GM18511 (cell line): ENCODE data around the gene CLEC16A.

Experiments
- ATAC-seq: cut with Tn5 transposase; IDR thresholded peaks from one replicate; pipeline ENCODE4 v1.9.1; 2021; ENCODE audit warnings: mild to moderate bottlenecking, moderate library complexity; ENCODE audit not compliant: unreplicated experiment

The CLEC16A gene

DNA sequence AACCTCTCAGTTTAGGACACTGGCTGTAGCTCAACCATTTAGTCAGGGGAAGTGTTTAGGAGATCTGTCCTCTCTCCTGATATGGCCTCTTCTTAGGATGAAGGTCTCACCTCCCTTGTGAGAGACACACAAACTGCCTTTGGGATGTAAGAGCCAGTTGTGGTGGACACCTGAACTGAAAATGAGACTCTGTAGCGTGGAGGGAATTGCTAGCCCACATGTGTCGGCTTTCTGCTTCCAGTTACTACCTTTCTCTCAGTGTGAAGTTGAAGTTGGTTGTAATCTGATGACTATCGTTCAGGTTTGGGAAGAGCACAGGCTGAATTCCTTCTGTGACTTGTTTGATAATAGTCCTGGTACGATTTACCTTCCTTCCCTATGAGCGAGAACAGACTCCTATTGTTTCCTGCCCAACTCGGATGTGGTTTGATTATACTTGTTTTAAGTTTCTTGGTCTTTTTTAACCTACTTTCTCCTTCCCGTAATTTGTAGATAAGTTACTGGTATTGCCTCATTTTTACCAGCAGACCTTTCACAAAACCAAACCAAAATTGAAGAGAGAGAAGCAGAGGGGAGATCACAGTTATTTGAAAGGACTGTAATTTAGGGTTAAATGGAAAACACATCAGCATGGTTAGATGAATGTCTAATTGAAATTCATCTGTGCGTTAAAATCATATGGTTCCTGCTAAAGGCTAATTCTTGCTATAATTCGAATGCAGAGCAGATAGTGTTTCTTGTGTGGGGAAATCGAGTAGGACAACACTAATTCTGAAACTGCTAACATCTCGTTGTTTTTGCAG lies 43.2 kb downstream of the CLEC16A start:
- no peak for ATAC-seq

DNA sequence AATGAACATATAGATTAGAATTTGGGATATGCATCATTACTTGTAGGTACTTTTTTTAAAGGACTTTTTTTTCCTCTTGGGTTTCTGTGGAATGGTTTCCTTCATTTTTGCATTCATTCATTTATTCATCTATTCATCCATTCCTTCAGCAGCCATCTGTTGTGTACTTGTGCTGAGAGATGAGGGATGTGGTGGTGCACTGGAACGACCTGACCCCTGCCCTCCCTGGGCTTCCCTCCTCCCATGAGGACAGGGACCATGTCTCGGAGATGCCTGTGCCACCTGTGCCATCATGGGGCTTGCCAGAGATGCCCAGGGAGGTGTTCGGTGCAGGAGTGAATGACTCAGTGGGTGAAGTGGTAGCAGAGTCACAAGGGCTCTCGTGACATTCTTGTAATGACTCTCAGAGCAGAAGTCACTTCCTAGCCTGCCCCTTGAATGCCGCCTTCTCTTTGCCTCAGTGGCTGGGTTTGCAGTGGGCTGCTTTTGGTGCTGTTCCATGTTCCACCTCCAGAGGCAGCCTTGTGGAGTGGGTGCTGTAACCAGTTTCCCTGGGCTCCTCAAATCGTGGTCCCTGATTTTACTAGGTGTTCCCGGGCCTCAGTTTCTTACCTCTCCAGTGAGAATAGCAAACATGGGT lies 43.9 kb downstream of the CLEC16A start:
- peak; percentile 65 for ATAC-seq

DNA sequence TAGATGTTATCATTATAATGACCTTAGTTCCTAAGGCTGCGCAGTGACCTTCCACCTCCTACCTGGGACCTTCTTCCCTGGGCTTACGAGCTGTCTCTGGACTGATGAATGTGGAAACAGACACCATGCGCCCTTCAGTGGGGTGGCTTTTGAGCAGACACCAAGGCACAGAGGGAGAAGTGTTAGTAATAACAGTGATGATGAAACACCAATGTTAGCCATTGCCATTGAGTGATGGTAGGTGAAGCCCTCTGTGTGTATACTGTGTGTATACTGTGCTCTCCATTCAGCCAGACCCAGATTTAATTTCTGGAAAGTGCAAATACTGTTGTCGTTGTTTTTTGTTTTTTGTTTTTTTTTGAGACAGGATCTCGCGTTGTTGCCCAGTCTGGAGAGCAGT lies 44.5 kb downstream of the CLEC16A start:
- no peak for ATAC-seq

DNA sequence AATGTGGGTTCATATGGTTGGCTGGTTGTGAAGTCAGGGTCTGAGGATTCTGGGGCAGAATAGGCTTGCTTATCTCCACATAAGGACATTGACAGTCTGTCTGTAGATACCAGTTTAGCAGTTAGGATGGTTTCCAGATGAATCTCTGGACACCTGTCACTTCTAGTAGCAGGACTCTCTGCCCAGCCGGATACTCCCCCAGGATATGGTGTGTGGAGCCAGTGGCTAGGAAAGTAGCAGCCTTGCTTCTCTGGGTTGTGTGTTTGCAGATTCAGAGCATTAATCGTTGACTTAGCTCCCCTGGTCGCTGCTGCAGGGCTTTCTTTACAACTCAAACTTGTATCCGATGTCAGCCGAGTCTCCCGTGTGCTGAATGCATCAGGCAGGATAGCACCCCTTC lies 45.2 kb downstream of the CLEC16A start:
- ATAC-seq: no peak

DNA sequence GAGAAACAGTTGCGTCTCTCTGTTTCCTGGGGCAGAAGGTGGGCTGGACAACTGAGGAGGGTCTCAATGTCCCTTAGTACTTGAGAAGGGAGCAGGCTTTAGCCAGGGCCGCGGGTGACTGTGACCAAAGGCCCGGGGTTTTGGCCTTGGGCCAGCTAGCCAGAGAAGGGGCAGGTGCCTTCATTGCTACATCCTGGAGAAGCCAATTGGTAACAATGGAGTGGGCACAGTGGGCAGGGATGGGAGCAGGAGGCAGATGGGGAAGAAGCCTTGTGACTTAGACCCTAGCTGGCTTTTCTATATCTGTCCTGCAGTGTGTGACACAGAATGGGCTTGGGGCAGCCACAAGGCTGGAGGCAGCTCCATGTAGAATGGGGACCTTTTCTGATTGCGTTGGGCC lies 46.0 kb downstream of the CLEC16A start:
- no peak for ATAC-seq

DNA sequence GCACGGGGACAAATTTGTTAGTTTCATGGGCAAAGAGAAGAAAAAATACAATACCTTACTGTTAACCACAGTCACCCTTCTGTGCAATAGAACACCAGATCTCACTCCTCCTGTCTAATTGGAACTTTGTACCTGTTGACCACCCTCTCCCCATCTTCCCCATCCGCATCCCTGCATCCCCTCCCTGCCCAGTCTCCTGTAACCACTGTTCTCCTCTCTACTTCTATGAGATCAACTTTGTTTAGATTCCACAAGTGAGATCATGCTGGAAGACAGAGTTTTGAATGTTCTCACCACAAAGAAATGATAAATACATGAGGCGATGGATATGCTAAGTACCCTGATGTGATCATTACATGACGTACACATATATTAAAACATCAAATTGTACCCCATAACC lies 47.7 kb downstream of the CLEC16A start:
- no peak for ATAC-seq

DNA sequence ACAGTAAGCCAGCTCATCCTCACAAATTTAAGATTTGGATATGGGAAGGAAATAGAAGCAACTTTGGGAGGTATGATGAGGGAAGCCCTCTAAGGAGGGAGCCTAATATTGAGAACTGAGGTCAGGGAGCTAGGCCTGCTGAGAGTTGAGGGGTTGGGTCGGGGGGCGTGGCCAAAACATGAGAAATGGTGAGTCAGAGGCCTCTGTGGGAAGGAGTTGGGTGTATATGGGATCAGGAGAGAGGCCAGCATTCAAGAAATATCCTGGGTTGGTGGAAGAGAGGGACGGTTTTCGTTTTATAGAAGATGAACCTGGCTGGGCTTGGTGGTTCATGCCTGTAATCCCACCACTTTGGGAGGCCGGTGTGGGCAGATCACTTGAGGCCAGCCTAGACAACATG lies 48.4 kb downstream of the CLEC16A start:
- ATAC-seq: no peak

DNA sequence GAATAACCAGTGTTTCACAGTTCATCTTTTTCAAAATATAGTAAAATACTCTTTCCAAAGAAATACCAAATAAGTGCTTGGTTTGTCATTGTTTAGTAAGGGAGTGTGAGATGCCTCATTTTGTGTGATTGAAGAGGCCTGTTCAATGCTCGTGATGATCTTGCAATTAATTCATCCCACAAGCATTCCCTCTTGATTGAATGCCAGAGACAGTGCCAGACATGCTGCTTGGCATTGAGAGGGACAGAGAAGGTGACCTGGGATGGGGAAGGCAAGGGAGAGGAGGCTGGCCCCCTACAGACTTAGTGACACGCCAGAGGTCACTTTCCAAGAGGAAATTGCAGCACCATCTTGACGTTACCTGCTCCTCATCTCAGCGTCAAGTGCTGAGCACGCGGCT lies 49.3 kb downstream of the CLEC16A start:
- ATAC-seq: no peak

DNA sequence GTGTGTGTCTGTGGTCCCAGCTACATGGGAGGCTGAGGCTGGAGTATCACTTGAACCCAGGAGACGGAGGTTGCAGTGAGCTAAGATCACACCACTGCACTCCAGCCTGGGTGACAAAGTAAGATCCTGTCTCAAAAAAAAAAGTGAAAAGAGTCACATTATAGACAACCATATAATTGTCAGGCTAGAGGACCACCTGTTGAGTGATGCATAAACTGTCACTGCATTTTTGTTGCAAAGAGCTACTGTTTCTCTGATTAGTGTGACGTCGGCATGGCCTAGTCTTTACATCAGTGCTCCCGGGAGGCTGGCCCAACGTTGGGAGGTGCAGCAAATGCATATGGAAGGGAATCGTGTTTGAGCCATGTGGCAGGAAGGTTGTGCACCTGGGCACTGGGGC lies 50.2 kb downstream of the CLEC16A start:
- ATAC-seq: no peak

DNA sequence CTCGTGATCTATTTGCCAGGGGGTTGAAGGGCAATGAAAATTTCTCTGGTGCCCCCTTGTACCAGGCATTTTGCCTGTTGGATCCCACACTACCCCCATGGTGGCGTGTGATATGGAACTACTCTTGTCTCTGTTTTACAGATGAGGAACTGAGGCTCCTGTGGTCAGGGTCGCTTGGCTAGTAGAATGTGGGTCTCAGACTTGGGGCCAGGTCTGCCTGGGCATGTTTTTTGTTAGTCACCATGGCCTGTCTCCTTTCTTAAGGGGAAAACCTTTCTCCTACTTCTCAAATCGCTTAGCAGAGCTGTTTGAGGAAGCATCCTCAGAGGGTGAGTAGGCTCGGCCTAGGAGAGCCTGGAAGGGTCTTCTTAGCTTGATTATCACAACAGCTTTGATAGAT lies 51.2 kb downstream of the CLEC16A start:
- ATAC-seq: no peak

DNA sequence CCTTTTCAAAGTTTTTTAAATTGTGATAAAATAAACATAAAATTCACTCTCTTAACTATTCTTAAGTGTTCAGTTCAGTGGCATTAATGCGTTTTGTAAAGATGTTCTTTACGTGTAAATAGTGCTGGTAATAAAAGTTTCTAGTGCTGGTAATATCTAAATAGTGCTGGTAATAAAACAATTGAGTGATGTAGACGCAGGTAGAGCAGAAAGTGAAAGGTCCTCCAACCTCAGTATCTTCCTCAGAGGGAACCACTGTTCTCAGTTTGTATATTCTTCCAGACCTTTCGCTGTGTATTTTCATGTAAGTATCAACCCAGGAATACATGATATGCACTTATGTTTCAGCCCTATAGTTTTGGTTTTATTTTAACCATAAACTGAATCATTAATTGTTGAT lies 53.1 kb downstream of the CLEC16A start:
- no peak for ATAC-seq

DNA sequence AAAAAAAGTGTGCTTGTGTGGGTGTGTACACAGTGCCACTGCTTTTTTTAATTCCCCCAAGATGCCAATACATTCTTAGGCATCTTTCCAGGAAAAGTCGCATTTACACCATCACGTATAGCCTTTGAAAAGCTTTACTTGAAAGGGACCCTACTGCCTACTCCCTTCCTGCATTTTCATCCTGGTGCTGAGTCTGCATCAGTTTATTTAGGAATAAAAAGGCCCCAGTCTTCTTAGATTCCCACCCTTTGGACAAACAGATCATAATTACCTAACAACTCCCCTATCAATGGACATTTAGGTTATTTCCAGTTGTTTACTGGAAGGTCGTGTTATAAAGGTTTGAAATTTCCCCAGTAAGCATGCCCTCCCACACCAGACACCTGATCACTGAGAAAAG lies 54.9 kb downstream of the CLEC16A start:
- no peak for ATAC-seq

DNA sequence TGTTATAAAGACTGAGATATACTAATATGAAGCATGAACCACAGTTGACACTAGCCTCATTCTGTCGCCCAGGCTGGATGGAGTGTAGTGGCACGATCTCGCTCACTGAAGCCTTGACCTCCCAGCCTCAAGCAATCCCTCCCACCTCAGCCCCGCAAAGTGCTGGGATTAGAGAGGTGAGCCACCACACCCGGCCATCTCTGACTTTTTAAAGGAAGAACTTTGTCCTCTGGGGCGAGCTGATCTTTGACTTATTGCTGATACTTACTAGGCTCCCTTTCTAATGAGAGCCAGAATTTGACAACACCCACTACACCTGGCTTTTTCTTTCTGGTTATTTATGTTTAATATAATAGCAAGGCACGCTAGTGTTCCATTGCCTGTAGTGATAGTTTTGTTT lies 57.2 kb downstream of the CLEC16A start:
- ATAC-seq: no peak

DNA sequence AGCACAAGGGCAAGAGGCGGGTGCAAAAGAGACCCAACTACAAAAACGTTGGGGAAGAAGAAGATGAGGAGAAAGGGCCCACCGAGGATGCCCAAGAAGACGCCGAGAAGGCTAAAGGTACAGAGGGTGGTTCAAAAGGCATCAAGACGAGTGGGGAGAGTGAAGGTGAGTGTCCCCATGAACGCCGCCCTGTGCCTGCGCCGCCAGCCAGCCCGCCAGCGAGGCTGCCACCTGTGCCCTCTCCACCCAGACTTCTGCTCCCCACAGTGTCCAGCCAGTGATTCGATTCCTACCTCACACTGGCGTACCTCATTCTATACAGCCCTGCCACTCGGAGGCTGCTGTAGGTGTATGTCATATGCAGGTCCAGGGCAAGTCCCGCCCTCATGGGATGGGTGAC lies 58.8 kb downstream of the CLEC16A start:
- no peak for ATAC-seq

DNA sequence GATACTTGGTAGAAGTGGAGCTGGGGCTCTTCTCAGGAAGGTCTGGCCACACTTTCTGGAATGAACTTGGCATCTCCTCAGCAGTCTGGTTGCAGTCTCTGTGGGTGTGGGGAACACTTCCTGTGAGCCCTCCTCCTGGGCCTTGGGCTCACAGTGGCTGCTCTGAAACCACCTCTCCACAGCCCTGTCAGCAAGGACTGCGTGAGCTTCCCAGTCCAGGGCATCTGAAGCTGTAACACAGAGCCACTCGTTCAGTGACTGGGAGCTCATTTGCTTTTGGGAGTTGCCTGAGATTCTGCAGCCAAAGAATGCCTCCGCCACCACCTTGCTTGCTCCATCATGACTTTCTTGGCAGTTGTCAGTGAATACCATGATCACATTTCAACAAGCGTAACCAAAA lies 60.0 kb downstream of the CLEC16A start:
- no peak for ATAC-seq

DNA sequence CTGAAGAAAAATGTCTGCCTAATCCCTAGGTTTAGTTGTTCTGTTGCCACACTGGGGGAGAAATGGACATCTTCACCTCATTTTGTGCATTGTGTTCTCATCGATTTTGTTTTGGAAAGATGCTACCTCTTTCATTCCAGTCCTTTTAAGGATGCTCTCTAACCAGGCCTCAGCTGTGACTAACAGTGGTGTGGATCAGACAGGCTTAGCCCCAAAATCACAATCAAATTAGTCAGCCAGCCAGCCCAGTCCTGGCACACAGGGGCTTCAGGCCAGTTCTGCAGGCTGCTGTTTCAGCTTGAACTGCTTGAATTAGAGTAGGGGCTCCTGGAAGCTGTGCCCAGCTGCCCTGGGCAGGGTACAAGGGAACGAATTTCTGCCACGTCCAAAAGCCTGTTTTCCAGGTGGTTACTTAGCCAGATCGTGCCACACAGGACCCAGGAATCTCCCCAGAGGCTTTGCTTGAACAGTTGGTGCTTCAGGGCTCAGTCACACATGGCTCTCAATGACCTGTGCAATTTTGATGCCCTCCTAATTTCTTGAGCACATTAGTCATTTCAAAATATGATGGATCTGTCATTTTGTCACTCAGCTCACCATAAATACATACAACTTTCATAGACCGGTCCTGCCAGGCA lies 60.7 kb downstream of the CLEC16A start:
- ATAC-seq: no peak

DNA sequence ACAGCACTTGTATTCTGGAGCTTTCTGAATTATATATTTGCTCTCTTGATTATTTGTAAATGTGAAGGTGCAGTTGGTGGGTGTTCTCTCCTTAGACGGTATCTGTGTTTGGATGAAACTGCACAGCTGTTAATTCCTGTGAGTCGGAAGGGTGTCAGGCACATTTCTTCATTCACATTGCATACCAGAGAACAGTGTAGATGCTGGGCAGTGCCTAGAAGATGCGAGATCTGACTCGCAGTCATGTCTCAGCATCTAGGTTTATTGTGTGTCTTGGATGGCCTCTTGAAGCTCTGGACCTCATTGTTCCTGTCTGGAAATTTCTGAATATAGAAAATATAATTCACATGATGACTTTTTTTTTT lies 61.2 kb downstream of the CLEC16A start:
- no peak for ATAC-seq

DNA sequence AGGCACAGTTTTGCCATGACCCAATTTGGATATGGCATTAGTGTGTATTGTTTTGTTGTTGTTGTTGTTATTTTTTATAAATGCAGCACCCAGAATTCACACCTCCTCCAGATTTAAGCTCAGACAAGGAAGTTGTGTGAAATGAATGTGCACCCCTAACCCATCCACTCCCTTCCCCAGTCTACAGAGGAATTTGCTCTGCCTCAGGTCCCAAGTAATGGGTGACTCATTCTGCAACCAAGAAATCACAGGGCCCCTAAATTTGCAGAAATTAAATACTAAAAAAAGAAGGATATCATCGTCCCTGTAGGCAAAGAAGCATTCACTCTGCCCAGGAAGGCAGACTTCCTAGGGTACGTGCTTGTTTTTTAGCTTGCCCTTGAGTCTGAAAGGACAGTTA lies 62.3 kb downstream of the CLEC16A start:
- ATAC-seq: no peak

DNA sequence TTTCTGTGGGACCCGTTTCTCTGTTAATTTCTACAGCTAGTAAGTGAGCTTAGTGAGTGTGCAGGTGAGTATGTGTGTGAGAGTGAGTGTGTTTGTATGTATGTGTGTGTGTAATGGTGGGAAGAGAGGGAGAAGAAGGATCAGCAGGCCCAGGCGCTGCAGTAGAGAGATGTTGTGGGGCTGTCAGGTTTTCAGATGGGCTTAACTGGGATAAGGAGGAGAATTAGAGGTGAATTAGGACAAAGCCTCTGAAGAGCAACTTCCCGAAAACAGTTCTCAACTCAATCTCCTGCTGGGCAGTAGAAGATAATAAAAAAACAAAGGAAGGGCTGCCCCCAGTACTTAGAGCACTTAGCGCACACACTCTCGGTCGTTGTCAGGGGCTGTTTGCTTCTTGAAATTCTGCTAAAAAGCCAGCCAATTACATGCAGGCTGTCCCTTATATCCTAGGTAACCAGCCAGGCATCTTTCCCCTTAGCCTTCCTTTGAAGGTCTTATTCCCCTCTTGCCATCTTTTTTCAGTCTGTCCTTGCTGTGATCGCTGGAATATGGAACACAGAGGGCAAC lies 63.4 kb downstream of the CLEC16A start:
- ATAC-seq: no peak

DNA sequence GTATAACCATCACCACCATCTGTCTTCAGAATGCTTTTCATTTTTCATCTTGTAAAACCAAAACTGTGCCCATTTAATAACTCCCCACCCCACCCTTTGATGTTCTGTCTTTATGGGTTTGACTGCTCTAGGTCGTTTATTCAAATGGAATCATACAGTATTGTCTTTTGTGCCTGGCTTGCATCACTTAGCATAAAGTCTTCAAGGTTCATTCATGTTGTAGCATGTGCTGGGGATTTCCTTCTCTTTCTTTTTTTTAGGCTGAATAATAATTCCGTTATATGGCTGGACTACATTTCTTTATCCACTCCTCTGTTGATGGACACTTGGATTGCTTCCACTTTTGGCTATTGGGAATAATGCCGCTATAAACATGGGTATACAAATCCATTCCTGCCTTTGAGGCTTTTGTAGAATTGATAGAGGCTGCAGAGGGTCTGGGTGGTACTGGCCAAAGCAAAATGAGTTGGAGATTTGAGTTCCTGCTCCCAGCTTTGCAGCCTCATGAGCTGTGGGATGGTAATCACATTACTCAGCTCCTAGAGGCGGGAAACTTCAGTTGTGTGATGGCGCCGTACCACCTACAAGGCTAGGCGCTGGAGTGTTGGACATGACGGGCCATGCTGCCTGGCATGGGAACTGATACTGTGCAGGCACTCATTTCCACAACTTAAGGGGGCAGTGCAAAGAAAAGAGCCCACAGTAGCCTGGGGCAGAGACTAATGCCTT lies 64.8 kb downstream of the CLEC16A start:
- no peak for ATAC-seq

DNA sequence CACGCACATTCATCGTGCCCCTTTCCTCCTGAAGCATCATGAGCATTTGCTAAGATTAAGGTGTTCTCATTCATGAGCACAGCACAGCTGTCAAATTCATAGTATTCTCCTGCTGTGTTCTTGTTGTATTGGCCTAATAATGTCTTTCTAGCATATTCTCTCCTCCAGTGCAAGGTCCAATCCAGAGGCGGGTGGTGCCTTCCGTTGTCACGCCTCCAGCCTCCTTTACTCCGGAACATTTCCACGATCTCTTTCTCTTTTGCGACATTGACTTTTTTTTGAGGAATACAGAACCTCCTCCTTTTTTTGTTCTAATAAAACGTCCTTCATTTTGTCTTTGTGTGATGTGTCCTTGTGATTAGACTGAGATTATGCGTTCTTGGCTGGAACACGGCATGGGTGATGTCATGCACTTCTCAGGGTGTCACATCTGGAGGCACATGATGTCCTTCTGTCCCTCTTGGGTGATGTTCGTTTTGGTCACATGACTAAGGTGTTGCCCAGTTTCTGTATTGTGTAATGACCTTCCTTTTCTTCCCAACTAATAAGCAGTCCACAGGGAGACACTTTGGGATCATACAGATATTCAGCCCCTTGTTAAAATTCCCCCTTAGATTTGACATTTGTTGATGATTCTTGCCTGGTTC lies 66.3 kb downstream of the CLEC16A start:
- no peak for ATAC-seq
